Parathyroid adenoma (tissue), 2 donors: ENCODE results near the gene DIP2C.

Experiments
- H2AFZ ChIP-seq: fragments of 300-600 bp; sonication (generic); one replicate; pipeline ENCODE4 v1.7.0; 2017; ENCODE audit warnings: antibody characterized with exemption, mild to moderate bottlenecking
- H3K27ac ChIP-seq: fragments of 300-600 bp; sonication (generic); one replicate; pipeline ENCODE4 v1.7.0; 2017
- H3K27me3 ChIP-seq: fragments of 300-600 bp; sonication (generic); one replicate; pipeline ENCODE4 v1.7.0; 2017; ENCODE audit warnings: low read length; ENCODE audit not compliant: control insufficient read depth, insufficient read depth
- H3K36me3 ChIP-seq: fragments of 300-600 bp; sonication (generic); one replicate; pipeline ENCODE4 v1.7.0; 2017; ENCODE audit warnings: low read length; ENCODE audit not compliant: control insufficient read depth, insufficient read depth
- H3K4me1 ChIP-seq: fragments of 300-600 bp; sonication (generic); one replicate; pipeline ENCODE4 v1.7.0; 2017; ENCODE audit warnings: control low read depth
- H3K4me2 ChIP-seq: fragments of 300-600 bp; sonication (generic); one replicate; pipeline ENCODE4 v1.7.0; 2017; ENCODE audit warnings: low read length
- H3K4me3 ChIP-seq: fragments of 300-600 bp; sonication (generic); one replicate; pipeline ENCODE4 v1.7.0; 2017; ENCODE audit warnings: low read depth, low read length
- H3K79me2 ChIP-seq: fragments of 300-600 bp; sonication (generic); one replicate; pipeline ENCODE4 v1.7.0; 2017; ENCODE audit warnings: control low read depth
- H3K9ac ChIP-seq: fragments of 300-600 bp; sonication (generic); one replicate; pipeline ENCODE4 v1.7.0; 2017; ENCODE audit warnings: mild to moderate bottlenecking
- H3K9me3 ChIP-seq: fragments of 300-600 bp; sonication (generic); one replicate; pipeline ENCODE4 v1.7.0; 2017; ENCODE audit warnings: low read length; ENCODE audit not compliant: control insufficient read depth
- CTCF ChIP-seq: fragments of 300-600 bp; sonication (generic); IDR thresholded peaks from one replicate; pipeline ENCODE4 v1.7.0; 2017; ENCODE audit warnings: antibody characterized with exemption, mild to moderate bottlenecking
- donor health status: primary hyperparathyroidism.

DIP2C gene

GRCh38 chr10:663466-663751 lies 26.1 kb downstream of the DIP2C start:
- no peak overlapping the region for H3K4me3 ChIP-seq
- H2AFZ ChIP-seq, result no peak overlapping the region
- H3K4me2 ChIP-seq, result no peak overlapping the region
- peaks cover 37% of the 10 kb centered on the region for H3K79me2 ChIP-seq
- H3K4me1 ChIP-seq, result no peaks in the 10 kb centered on the region
- no peaks in the 10 kb centered on the region for H3K9me3 ChIP-seq
- no peak overlapping the region for H3K9ac ChIP-seq
- TF ChIP-seq CTCF, result no peak
- no peak overlapping the region for H3K27ac ChIP-seq
- H3K27me3 ChIP-seq, result no peaks in the 10 kb centered on the region
- H3K36me3 ChIP-seq, result no peaks in the 10 kb centered on the region

GRCh38 chr10:662686-663465 lies 26.6 kb downstream of the DIP2C start:
- Histone ChIP-seq H3K79me2 (peaks cover 34% of the 10 kb centered on the region), H3K27me3 (no peaks in the 10 kb centered on the region), H3K36me3 (no peaks in the 10 kb centered on the region), H3K4me2 (no peak overlapping the region), H3K4me1 (no peaks in the 10 kb centered on the region), H2AFZ (no peak overlapping the region), H3K9ac (no peak overlapping the region), H3K4me3 (no peak overlapping the region), H3K27ac (no peak overlapping the region), H3K9me3 (no peaks in the 10 kb centered on the region)
- TF ChIP-seq CTCF, result no peak

- Histone ChIP-seq H3K4me2 (no peak overlapping the region), H2AFZ (no peak overlapping the region), H3K4me3 (no peak overlapping the region), H3K4me1 (no peaks in the 10 kb centered on the region), H3K27me3 (no peaks in the 10 kb centered on the region), H3K79me2 (peaks cover 27% of the 10 kb centered on the region), H3K9me3 (no peaks in the 10 kb centered on the region), H3K27ac (no peak overlapping the region), H3K36me3 (no peaks in the 10 kb centered on the region), H3K9ac (no peak overlapping the region)
- TF ChIP-seq CTCF, result no peak
Observed at GRCh38 chr10:662223-662605, 27.3 kb downstream of the DIP2C start.

- Histone ChIP-seq H3K4me2 (no peak overlapping the region), H3K4me3 (no peak overlapping the region), H3K36me3 (no peaks in the 10 kb centered on the region), H3K79me2 (peaks cover 24% of the 10 kb centered on the region), H3K4me1 (no peaks in the 10 kb centered on the region), H2AFZ (no peak overlapping the region), H3K9me3 (no peaks in the 10 kb centered on the region), H3K27me3 (no peaks in the 10 kb centered on the region), H3K27ac (no peak overlapping the region), H3K9ac (no peak overlapping the region)
- no peak for TF ChIP-seq CTCF
Observed at GRCh38 chr10:661597-662222, 27.8 kb downstream of the DIP2C start.
